ENCODE data around the gene MEIS3. TPM values are rescaled to one million over a fixed set of nuclear protein-coding genes. Genes with fewer than 3 reads are reported as not detected.

MEIS3 gene
- total and polyA plus RNA-seq, 9 of the 15 experiments (the other 6 are each of a cell fraction or from before 2014, with no cell fraction given): 0.06 to 0.80 (median 0.25) TPM; not detected in 1

- TF ChIP-seq MNT (conservative IDR thresholded peaks at IDR 0.05) (peak; percentile 70 to 81), SLC30A9 (CRISPR knock-in tag; IDR thresholded peaks at IDR 0.05) (no peak), ZNF140 (CRISPR knock-in tag; IDR thresholded peaks at IDR 0.05) (no peak), ZSCAN29 (IDR thresholded peaks at IDR 0.05) (no peak), NCOA1 (IDR thresholded peaks at IDR 0.05; ENCODE audit: low read depth) (peak; percentile 58; the same call in 1 of the 2 replicates), NR1H2 (CRISPR knock-in tag; IDR thresholded peaks at IDR 0.05) (no peak), CHD2 (IDR thresholded peaks at IDR 0.05; ENCODE audit: low read depth, low read length) (no peak), MCM5 (IDR thresholded peaks at IDR 0.05; ENCODE audit: low read depth) (no peak), RBM14 (IDR thresholded peaks at IDR 0.05; ENCODE audit: borderline replicate concordance, insufficient read depth, low read depth, low read length) (no peak), TEAD1 (CRISPR knock-in tag; IDR thresholded peaks at IDR 0.05) (peak in 1 of 2 experiments; percentile 84; a peak in 1 of 4 replicates), ARID4B (CRISPR knock-in tag; IDR thresholded peaks at IDR 0.05) (peak; percentile 89), NR4A1 (CRISPR knock-in tag; IDR thresholded peaks at IDR 0.05) (no peak), NR4A1 (tag; IDR thresholded peaks at IDR 0.05) (no peak), STAG1 (CRISPR knock-in tag; IDR thresholded peaks at IDR 0.05; ENCODE audit: borderline replicate concordance) (0 out of 2 replicates have a peak, but pooled peaks have one; percentile 30), VEZF1 (CRISPR knock-in tag; IDR thresholded peaks at IDR 0.05) (peak; percentile 18; the same call in 1 of the 2 replicates), NFXL1 (CRISPR knock-in tag; IDR thresholded peaks at IDR 0.05) (no peak), ZBED1 (IDR thresholded peaks at IDR 0.05) (peak; percentile 81; the same call in 1 of the 2 replicates), RNF2 (IDR thresholded peaks at IDR 0.05) (no peak), TAL1 (IDR thresholded peaks at IDR 0.05) (no peak), CHD4 (IDR thresholded peaks at IDR 0.05; ENCODE audit: insufficient read depth, insufficient replicate concordance, low read depth, low read length, poor library complexity, severe bottlenecking) (no peak), RBM22 (IDR thresholded peaks at IDR 0.05; ENCODE audit: low read depth, low read length, poor library complexity, severe bottlenecking) (no peak), MYC (IDR thresholded peaks at IDR 0.05; ENCODE audit: low read depth, low read length) (no peak), MYC (CRISPR knock-in tag; IDR thresholded peaks at IDR 0.05; ENCODE audit: borderline replicate concordance, low read depth) (no peak), HIVEP1 (CRISPR knock-in tag; IDR thresholded peaks at IDR 0.05) (no peak), ADNP (tag; IDR thresholded peaks at IDR 0.05) (no peak)
These were observed 25.1 kb upstream of the MEIS3 start (continued) for GRCh38 chr19:47444388-47444821.
